Left lung (tissue), 10 donors: Measurements from ENCODE around the gene TOMM5. TPM values are rescaled to one million over a fixed set of nuclear protein-coding genes. Genes with fewer than 3 reads are reported as not detected.

ENCODE experiments used
- ATAC-seq: fragments of 200-7000 bp; cut with Tn5 transposase; one replicate; pipeline ENCODE4 v1.9.1; 2020; ENCODE audit warnings: moderate library complexity
- DNase-seq, 4 donors: peaks; one replicate each; pipeline ENCODE4 v3.0.0-alpha.2; 2013 to 2020
- H3K27ac ChIP-seq, 2 donors: fragments of 200-600 bp; sonication (generic) in 1 of 2; one replicate each; pipeline versions ENCODE4 v1.5.0 to v1.8.0; 2020 to 2021
- H3K27me3 ChIP-seq, 2 donors: fragments of 200-600 bp; sonication (generic) in 1 of 2; one replicate each; pipeline versions ENCODE4 v1.5.0 to v1.8.0; 2020 to 2021
- H3K36me3 ChIP-seq, 2 donors: fragments of 200-600 bp; sonication (generic) in 1 of 2; one replicate each; pipeline versions ENCODE4 v1.5.0 to v1.8.0; 2020 to 2021
- H3K4me1 ChIP-seq, 2 donors: fragments of 200-600 bp; one replicate each; pipeline ENCODE4 v1.8.0; 2021
- H3K4me3 ChIP-seq, 2 donors: fragments of 200-600 bp; sonication (generic) in 1 of 2; one replicate each; pipeline versions ENCODE4 v1.5.0 to v1.8.0; 2020 to 2021; ENCODE audit warnings: mild to moderate bottlenecking in 1 of 2
- H3K9me3 ChIP-seq, 2 donors: fragments of 200-600 bp; sonication (generic) in 1 of 2; one replicate each; pipeline versions ENCODE4 v1.5.0 to v1.8.0; 2020 to 2021
- intact Hi-C, 2 donors: fragments of 100-400 bp; cut with DNase I; formaldehyde crosslinking; loops; one replicate each; pipeline versions ENCODE4 v1.11.2 to v1.14.2; 2022
- polyA plus RNA-seq, 6 donors: library from polyadenylated mRNA; unstranded; fragments of 120-200 nt; gene quantifications; one replicate each; pipeline ENCODE4 v1.2.1, GENCODE V29; 2013; ENCODE audit not compliant: insufficient read length in 6 of 6
- total RNA-seq, 2 donors: library from RNA; stranded (reverse); fragmentation: NEBNext Ultra II Directional; extraction: Animal tissue kit (Norgen Biotek cat#: 25700); gene quantifications; one replicate each; pipeline ENCODE4 v1.2.1, GENCODE V29; 2021
- TF ChIP-seq, protein P1 (sequence below), 2 donors: fragments of 200-600 bp; sonication (generic) in 1 of 2; IDR thresholded peaks; one replicate each; pipeline versions ENCODE4 v1.5.0 to v1.8.0; 2021; ENCODE audit warnings: antibody characterized with exemption in 2 of 2
- donor health status: DM: no; HTN: yes; CAD: no.
- donor health status: DM: no; HTN: no; CAD: no.

The TOMM5 gene
- total and polyA plus RNA-seq, 8 donors: 65.5 to 112 (median 99.3) TPM

DNA sequence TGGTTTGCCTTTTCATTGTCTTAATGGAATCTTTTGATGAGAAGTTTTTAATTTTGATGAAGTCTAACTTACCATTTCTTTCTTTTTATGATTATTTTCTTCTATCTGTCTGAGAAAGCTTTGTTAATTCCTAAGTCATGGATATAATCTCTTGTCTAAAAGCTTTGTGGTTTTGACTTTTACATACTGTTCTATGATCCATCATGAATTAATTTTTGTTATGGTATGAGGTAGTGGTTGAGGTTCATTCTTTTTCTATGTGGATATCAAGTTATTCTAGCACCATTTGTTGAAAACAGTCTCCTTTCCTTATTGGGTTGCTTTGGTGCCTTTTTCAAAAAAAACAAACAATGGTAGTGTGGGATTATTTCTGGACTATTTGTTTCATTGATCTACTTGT is 36.6 kb downstream of the TOMM5 start:
- no peak overlapping the region for H3K27ac ChIP-seq
- intact Hi-C loops: no loop called here
- H3K4me3 ChIP-seq: no peak overlapping the region
- ATAC-seq (no peak), DNase-seq (no peak)
- no peaks in the 10 kb centered on the region for H3K9me3 ChIP-seq
- H3K4me1 ChIP-seq: no peaks in the 10 kb centered on the region
- no peaks in the 10 kb centered on the region for H3K36me3 ChIP-seq
- no peaks in the 10 kb centered on the region for H3K27me3 ChIP-seq
- TF ChIP-seq, protein P1, sequence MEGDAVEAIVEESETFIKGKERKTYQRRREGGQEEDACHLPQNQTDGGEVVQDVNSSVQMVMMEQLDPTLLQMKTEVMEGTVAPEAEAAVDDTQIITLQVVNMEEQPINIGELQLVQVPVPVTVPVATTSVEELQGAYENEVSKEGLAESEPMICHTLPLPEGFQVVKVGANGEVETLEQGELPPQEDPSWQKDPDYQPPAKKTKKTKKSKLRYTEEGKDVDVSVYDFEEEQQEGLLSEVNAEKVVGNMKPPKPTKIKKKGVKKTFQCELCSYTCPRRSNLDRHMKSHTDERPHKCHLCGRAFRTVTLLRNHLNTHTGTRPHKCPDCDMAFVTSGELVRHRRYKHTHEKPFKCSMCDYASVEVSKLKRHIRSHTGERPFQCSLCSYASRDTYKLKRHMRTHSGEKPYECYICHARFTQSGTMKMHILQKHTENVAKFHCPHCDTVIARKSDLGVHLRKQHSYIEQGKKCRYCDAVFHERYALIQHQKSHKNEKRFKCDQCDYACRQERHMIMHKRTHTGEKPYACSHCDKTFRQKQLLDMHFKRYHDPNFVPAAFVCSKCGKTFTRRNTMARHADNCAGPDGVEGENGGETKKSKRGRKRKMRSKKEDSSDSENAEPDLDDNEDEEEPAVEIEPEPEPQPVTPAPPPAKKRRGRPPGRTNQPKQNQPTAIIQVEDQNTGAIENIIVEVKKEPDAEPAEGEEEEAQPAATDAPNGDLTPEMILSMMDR (IDR thresholded peaks at IDR 0.05): no peak

DNA sequence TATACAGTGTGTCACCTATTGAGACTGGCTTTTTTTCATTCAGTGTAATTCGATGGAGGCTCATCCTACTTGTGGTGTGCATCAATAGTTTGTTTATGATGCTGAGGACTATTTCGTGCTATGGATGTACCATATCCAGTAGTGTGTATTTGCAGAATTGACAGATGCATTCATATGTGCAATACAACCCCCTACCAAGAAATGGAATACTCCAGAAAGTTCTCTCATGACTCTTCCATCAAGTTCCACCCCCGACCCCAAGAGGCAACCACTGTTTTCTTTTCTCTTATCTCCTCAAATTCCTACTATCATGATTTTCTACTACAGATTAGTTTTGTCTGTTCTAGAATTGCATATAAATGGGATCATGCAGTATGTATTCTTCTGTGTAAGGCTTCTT is 38.1 kb downstream of the TOMM5 start:
- DNase-seq (no peak), ATAC-seq (no peak)
- no peaks in the 10 kb centered on the region for H3K4me1 ChIP-seq
- intact Hi-C loops: no loop called here
- H3K4me3 ChIP-seq: no peak overlapping the region
- no peaks in the 10 kb centered on the region for H3K9me3 ChIP-seq
- no peak overlapping the region for H3K27ac ChIP-seq
- no peaks in the 10 kb centered on the region for H3K36me3 ChIP-seq
- TF ChIP-seq, protein P1 (IDR thresholded peaks at IDR 0.05): no peak
- no peaks in the 10 kb centered on the region for H3K27me3 ChIP-seq

DNA sequence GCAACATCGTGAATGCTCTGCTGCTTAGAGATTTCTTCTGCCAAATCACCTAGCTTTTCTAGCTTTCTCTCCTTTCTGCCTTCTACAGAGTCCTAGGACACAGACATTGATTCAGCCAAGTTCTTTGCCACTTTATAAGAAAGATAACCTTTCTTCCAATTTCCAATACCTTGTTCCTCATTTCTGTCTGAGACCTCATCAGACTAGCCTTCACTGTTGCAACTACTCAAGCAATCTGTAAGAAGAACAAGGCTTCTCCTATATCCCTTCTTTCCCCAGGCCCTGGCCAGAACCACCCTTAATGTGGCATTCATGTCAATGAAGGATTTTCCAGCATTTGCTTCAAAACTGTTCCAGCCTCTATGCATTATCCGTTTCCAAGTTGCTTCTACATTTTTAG is 40.5 kb downstream of the TOMM5 start:
- Histone ChIP-seq H3K4me1 (no peaks in the 10 kb centered on the region), H3K4me3 (no peak overlapping the region), H3K27ac (no peak overlapping the region), H3K27me3 (no peaks in the 10 kb centered on the region), H3K36me3 (no peaks in the 10 kb centered on the region), H3K9me3 (no peaks in the 10 kb centered on the region)
- no peak for DNase-seq
- TF ChIP-seq, protein P1 (IDR thresholded peaks at IDR 0.05): no peak
- intact Hi-C loops: no loop called here
- no peak for ATAC-seq

DNA sequence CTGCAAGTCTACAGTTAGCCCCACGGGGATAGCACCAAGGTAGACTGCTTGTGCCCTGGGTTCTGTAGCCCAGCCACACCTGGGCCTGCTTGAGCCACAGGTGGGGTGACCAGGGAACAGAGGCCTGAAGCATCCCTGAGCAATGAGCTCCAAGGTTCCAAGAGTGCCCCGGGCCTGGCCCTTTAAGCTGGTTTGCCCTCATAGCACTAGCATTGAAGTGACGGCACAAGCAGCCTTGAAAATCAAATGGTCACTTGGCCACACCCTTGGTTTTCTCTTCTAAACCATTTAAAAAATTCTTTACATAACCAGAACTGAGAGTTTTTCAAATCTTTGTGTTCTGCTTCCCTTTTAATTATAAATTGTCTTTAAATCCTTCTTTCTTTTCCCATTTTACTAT is 40.9 kb downstream of the TOMM5 start:
- no peak for ATAC-seq
- no peak overlapping the region for H3K27ac ChIP-seq

DNA sequence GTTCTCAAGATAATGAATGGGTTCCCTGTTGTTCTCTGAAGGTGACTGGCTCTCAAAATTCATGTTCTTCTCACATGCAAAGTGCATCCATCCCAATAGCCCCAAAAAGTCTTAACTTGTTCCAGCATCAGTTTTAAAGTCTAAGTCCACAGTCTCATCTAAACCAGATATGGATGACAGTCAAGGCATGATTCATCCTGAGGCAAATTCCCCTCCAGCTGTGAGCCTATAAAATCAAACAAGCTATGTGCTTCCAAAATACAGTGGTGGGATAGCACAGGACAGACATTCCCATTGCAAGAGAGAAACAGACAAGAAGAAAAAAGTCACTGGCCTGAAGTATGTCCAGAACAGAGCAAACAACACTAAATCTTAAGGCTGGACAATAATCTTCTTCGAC is 41.6 kb downstream of the TOMM5 start:
- TF ChIP-seq, protein P1 (IDR thresholded peaks at IDR 0.05): no peak
- Histone ChIP-seq H3K9me3 (no peaks in the 10 kb centered on the region), H3K36me3 (no peaks in the 10 kb centered on the region), H3K27me3 (no peaks in the 10 kb centered on the region), H3K4me3 (no peak overlapping the region), H3K27ac (no peak overlapping the region), H3K4me1 (no peaks in the 10 kb centered on the region)
- no peak for DNase-seq
- no peak for ATAC-seq
- intact Hi-C loops: no loop called here

More for the DNA sequence above, 40.9 kb downstream of the TOMM5 start:
- TF ChIP-seq, protein P1 (IDR thresholded peaks at IDR 0.05): no peak
- H3K36me3 ChIP-seq: no peaks in the 10 kb centered on the region
- no peaks in the 10 kb centered on the region for H3K27me3 ChIP-seq
- DNase-seq: no peak
- no peaks in the 10 kb centered on the region for H3K9me3 ChIP-seq
- no peaks in the 10 kb centered on the region for H3K4me1 ChIP-seq
- no peak overlapping the region for H3K4me3 ChIP-seq
- intact Hi-C loops: no loop called here
